Measurements from ENCODE around the gene GPC1.

Gene GPC1

GRCh38 chr2:240403396-240404104 is 31.9 kb upstream of the GPC1 start:
- Histone ChIP-seq H3K27me3 (ENCODE audit: insufficient read depth, insufficient read length) (peaks cover 4% of the 10 kb centered on the region), H3K9ac (ENCODE audit: insufficient read length, low read depth) (no peak overlapping the region)

GRCh38 chr2:240404174-240404852 is 31.1 kb upstream of the GPC1 start:
- no peak for TF ChIP-seq SUZ12 (IDR thresholded peaks at IDR 0.05; ENCODE audit: extremely low read depth, insufficient read depth, insufficient read length)
- TF ChIP-seq ZNF274 (IDR thresholded peaks at IDR 0.05; ENCODE audit: low read depth, low read length) = no peak
- TF ChIP-seq YY1 (IDR thresholded peaks at IDR 0.05; ENCODE audit: insufficient read depth, insufficient read length) = no peak
- Histone ChIP-seq H3K36me3 (ENCODE audit: insufficient read depth, insufficient read length, low read length) (no peaks in the 10 kb centered on the region), H3K9me3 (ENCODE audit: insufficient read depth, low read length) (no peaks in the 10 kb centered on the region), H3K4me3 (ENCODE audit: insufficient read length, low read depth) (no peak overlapping the region), H3K27me3 (ENCODE audit: insufficient read depth, insufficient read length) (peaks cover 4% of the 10 kb centered on the region), H3K9ac (ENCODE audit: insufficient read length, low read depth) (no peak overlapping the region), H3K4me1 (ENCODE audit: insufficient read depth, insufficient read length) (peaks cover 15% of the 10 kb centered on the region)
- no peak for DNase-seq (ENCODE audit: low read depth, low spot score)

More at GRCh38 chr2:240403396-240404104, 31.9 kb upstream of the GPC1 start:
- no peaks in the 10 kb centered on the region for H3K36me3 ChIP-seq (ENCODE audit: insufficient read depth, insufficient read length, low read length)
- H3K4me3 ChIP-seq (ENCODE audit: insufficient read length, low read depth) = no peak overlapping the region
- H3K9me3 ChIP-seq (ENCODE audit: insufficient read depth, low read length) = no peaks in the 10 kb centered on the region
- TF ChIP-seq ZNF274 (IDR thresholded peaks at IDR 0.05; ENCODE audit: low read depth, low read length) (no peak), YY1 (IDR thresholded peaks at IDR 0.05; ENCODE audit: insufficient read depth, insufficient read length) (no peak), SUZ12 (IDR thresholded peaks at IDR 0.05; ENCODE audit: extremely low read depth, insufficient read depth, insufficient read length) (no peak)
- peaks cover 21% of the 10 kb centered on the region for H3K4me1 ChIP-seq (ENCODE audit: insufficient read depth, insufficient read length)
- no peak for DNase-seq (ENCODE audit: low read depth, low spot score)

- Histone ChIP-seq H3K9me3 (ENCODE audit: insufficient read depth, low read length) (no peaks in the 10 kb centered on the region), H3K4me1 (ENCODE audit: insufficient read depth, insufficient read length) (peaks cover 10% of the 10 kb centered on the region), H3K27me3 (ENCODE audit: insufficient read depth, insufficient read length) (peaks cover 4% of the 10 kb centered on the region), H3K4me3 (ENCODE audit: insufficient read length, low read depth) (no peak overlapping the region), H3K9ac (ENCODE audit: insufficient read length, low read depth) (no peak overlapping the region), H3K36me3 (ENCODE audit: insufficient read depth, insufficient read length, low read length) (no peaks in the 10 kb centered on the region)
- TF ChIP-seq ZNF274 (IDR thresholded peaks at IDR 0.05; ENCODE audit: low read depth, low read length) = no peak
- TF ChIP-seq YY1 (IDR thresholded peaks at IDR 0.05; ENCODE audit: insufficient read depth, insufficient read length) = no peak
- TF ChIP-seq SUZ12 (IDR thresholded peaks at IDR 0.05; ENCODE audit: extremely low read depth, insufficient read depth, insufficient read length) = no peak
- no peak for DNase-seq (ENCODE audit: low read depth, low spot score)
Measured at GRCh38 chr2:240405133-240405532, 30.3 kb upstream of the GPC1 start.

GRCh38 chr2:240405684-240406313 is 29.7 kb upstream of the GPC1 start:
- H3K4me3 ChIP-seq (ENCODE audit: insufficient read length, low read depth) = no peak overlapping the region
- H3K4me1 ChIP-seq (ENCODE audit: insufficient read depth, insufficient read length) = peaks cover 10% of the 10 kb centered on the region
- H3K27me3 ChIP-seq (ENCODE audit: insufficient read depth, insufficient read length) = peaks cover 4% of the 10 kb centered on the region
- H3K9ac ChIP-seq (ENCODE audit: insufficient read length, low read depth) = no peak overlapping the region
- DNase-seq (ENCODE audit: low read depth, low spot score) = no peak
- no peak for TF ChIP-seq ZNF274 (IDR thresholded peaks at IDR 0.05; ENCODE audit: low read depth, low read length)
- TF ChIP-seq YY1 (IDR thresholded peaks at IDR 0.05; ENCODE audit: insufficient read depth, insufficient read length) = no peak
- no peak for TF ChIP-seq SUZ12 (IDR thresholded peaks at IDR 0.05; ENCODE audit: extremely low read depth, insufficient read depth, insufficient read length)
- no peaks in the 10 kb centered on the region for H3K36me3 ChIP-seq (ENCODE audit: insufficient read depth, insufficient read length, low read length)
- H3K9me3 ChIP-seq (ENCODE audit: insufficient read depth, low read length) = no peaks in the 10 kb centered on the region

GRCh38 chr2:240407090-240407489 is 28.4 kb upstream of the GPC1 start:
- H3K36me3 ChIP-seq (ENCODE audit: insufficient read depth, insufficient read length, low read length) = no peaks in the 10 kb centered on the region
- H3K4me3 ChIP-seq (ENCODE audit: insufficient read length, low read depth) = no peak overlapping the region
- no peaks in the 10 kb centered on the region for H3K9me3 ChIP-seq (ENCODE audit: insufficient read depth, low read length)
- DNase-seq (ENCODE audit: low read depth, low spot score) = no peak
- peaks cover 4% of the 10 kb centered on the region for H3K27me3 ChIP-seq (ENCODE audit: insufficient read depth, insufficient read length)
- no peak for TF ChIP-seq ZNF274 (IDR thresholded peaks at IDR 0.05; ENCODE audit: low read depth, low read length)
- no peak overlapping the region for H3K9ac ChIP-seq (ENCODE audit: insufficient read length, low read depth)
- peaks cover 9% of the 10 kb centered on the region for H3K4me1 ChIP-seq (ENCODE audit: insufficient read depth, insufficient read length)

- no peak overlapping the region for H3K9ac ChIP-seq (ENCODE audit: insufficient read length, low read depth)
- H3K4me3 ChIP-seq (ENCODE audit: insufficient read length, low read depth) = no peak overlapping the region
- H3K36me3 ChIP-seq (ENCODE audit: insufficient read depth, insufficient read length, low read length) = no peaks in the 10 kb centered on the region
- H3K9me3 ChIP-seq (ENCODE audit: insufficient read depth, low read length) = no peaks in the 10 kb centered on the region
- H3K4me1 ChIP-seq (ENCODE audit: insufficient read depth, insufficient read length) = peaks cover 11% of the 10 kb centered on the region
- no peak for DNase-seq (ENCODE audit: low read depth, low spot score)
- peaks cover 4% of the 10 kb centered on the region for H3K27me3 ChIP-seq (ENCODE audit: insufficient read depth, insufficient read length)
- TF ChIP-seq YY1 (IDR thresholded peaks at IDR 0.05; ENCODE audit: insufficient read depth, insufficient read length) (no peak), ZNF274 (IDR thresholded peaks at IDR 0.05; ENCODE audit: low read depth, low read length) (no peak), SUZ12 (IDR thresholded peaks at IDR 0.05; ENCODE audit: extremely low read depth, insufficient read depth, insufficient read length) (no peak)
Measured at GRCh38 chr2:240410004-240410403, 25.5 kb upstream of the GPC1 start.

- H3K27me3 ChIP-seq (ENCODE audit: insufficient read depth, insufficient read length) = peaks cover 4% of the 10 kb centered on the region
- no peak for TF ChIP-seq YY1 (IDR thresholded peaks at IDR 0.05; ENCODE audit: insufficient read depth, insufficient read length)
- TF ChIP-seq ZNF274 (IDR thresholded peaks at IDR 0.05; ENCODE audit: low read depth, low read length) = no peak
- TF ChIP-seq SUZ12 (IDR thresholded peaks at IDR 0.05; ENCODE audit: extremely low read depth, insufficient read depth, insufficient read length) = no peak
- peaks cover 11% of the 10 kb centered on the region for H3K4me1 ChIP-seq (ENCODE audit: insufficient read depth, insufficient read length)
- no peak overlapping the region for H3K4me3 ChIP-seq (ENCODE audit: insufficient read length, low read depth)
- H3K36me3 ChIP-seq (ENCODE audit: insufficient read depth, insufficient read length, low read length) = no peaks in the 10 kb centered on the region
- H3K9me3 ChIP-seq (ENCODE audit: insufficient read depth, low read length) = no peaks in the 10 kb centered on the region
- DNase-seq (ENCODE audit: low read depth, low spot score) = no peak
- H3K9ac ChIP-seq (ENCODE audit: insufficient read length, low read depth) = no peak overlapping the region
Measured at GRCh38 chr2:240410808-240411207, 24.7 kb upstream of the GPC1 start.
